ENCODE data around the gene PBX2. TPM values are rescaled to one million over a fixed set of nuclear protein-coding genes. Genes with fewer than 3 reads are reported as not detected.

PBX2 gene
- total and polyA plus RNA-seq, 10 of the 15 experiments (the other 5 are each of a cell fraction or from before 2014, with no cell fraction given), result 0.84 to 66.5 (median 20.6) TPM

GRCh38 chr6:32212076-32212760 lies 22.2 kb upstream of the PBX2 start:
- no peak overlapping the region for H3K4me2 ChIP-seq (ENCODE audit: control insufficient read depth, insufficient read depth)
- FAIRE-seq (no peak), ATAC-seq (no peak), DNase-seq (ENCODE audit: low read depth, low spot score) (no peak)
- no peak overlapping the region for H2AFZ ChIP-seq (ENCODE audit: control insufficient read depth, low read depth, low read length)
- no peaks in the 10 kb centered on the region for H3K36me3 ChIP-seq (ENCODE audit: control insufficient read depth in 2 of 2, insufficient read depth in 2 of 2, low read length in 1 of 2)
- no peak overlapping the region for H3K27ac ChIP-seq (ENCODE audit: control insufficient read depth, insufficient read depth)
- RAD21 ChIA-PET (ENCODE audit: unreplicated experiment), result no interaction called here
- in situ Hi-C loops (cut with MboI), result no loop called here
- H3K9me3 ChIP-seq (replicated peaks; ENCODE audit: control insufficient read depth, insufficient read depth, low read length), result no peaks in the 10 kb centered on the region
- 32% methylated on average over 12 of the region's 12 CpGs for WGBS (ENCODE audit: insufficient coverage, insufficient replicate concordance, low lambda C conversion rate, missing lambda C conversion rate)
- CTCF ChIA-PET, result no interaction called here
- no peaks in the 10 kb centered on the region for H4K20me1 ChIP-seq (ENCODE audit: control insufficient read depth, insufficient read depth)
- SMC1A ChIA-PET (ENCODE audit: uncharacterized antibody, unreplicated experiment), result no interaction called here
- H3K79me2 ChIP-seq (ENCODE audit: control insufficient read depth, insufficient read depth, low read length), result no peaks in the 10 kb centered on the region
- H3K27me3 ChIP-seq (replicated peaks in 1 of 2; ENCODE audit: control insufficient read depth in 2 of 2, insufficient read depth in 2 of 2, low read length in 1 of 2), result no peaks in the 10 kb centered on the region; a peak in 3 of 4 replicates
- H3K4me3 ChIP-seq, result no peak overlapping the region
- no peaks in the 10 kb centered on the region for H3K4me1 ChIP-seq (ENCODE audit: control insufficient read depth, insufficient read depth, low read length)
- no peak overlapping the region for H3K9ac ChIP-seq (ENCODE audit: control insufficient read depth, insufficient read depth, low read length)
- TF ChIP-seq CBX5 (IDR thresholded peaks at IDR 0.05; ENCODE audit: low read depth) (no peak), NFXL1 (IDR thresholded peaks at IDR 0.05; ENCODE audit: borderline replicate concordance) (no peak), RBBP5 (conservative IDR thresholded peaks at IDR 0.05) (no peak), ZZZ3 (IDR thresholded peaks at IDR 0.05; ENCODE audit: control insufficient read depth, insufficient read length, low read depth) (no peak), SREBF2 (IDR thresholded peaks at IDR 0.05; ENCODE audit: low read length) (no peak), EP300 (IDR thresholded peaks at IDR 0.05; ENCODE audit: borderline replicate concordance in 1 of 2, control insufficient read depth in 1 of 2, low read depth in 2 of 2, low read length in 2 of 2) (no peak), MEF2A (IDR thresholded peaks at IDR 0.05; ENCODE audit: insufficient read depth, low read depth, low read length) (no peak), IRF3 (IDR thresholded peaks at IDR 0.05) (no peak), CBFB (IDR thresholded peaks at IDR 0.05; ENCODE audit: low read depth) (no peak), BHLHE40 (IDR thresholded peaks at IDR 0.05; ENCODE audit: borderline replicate concordance in 1 of 2, low read depth in 2 of 2, low read length in 1 of 2) (no peak), ZNF207 (IDR thresholded peaks at IDR 0.05; ENCODE audit: borderline replicate concordance) (no peak), ATF2 (IDR thresholded peaks at IDR 0.05; ENCODE audit: low read length) (no peak), MYB (IDR thresholded peaks at IDR 0.05; ENCODE audit: borderline replicate concordance, low read depth, low read length) (no peak), SIX5 (IDR thresholded peaks at IDR 0.05; ENCODE audit: low read depth, low read length, severe bottlenecking) (no peak), MXI1 (IDR thresholded peaks at IDR 0.05; ENCODE audit: low read depth, low read length) (no peak), RELB (IDR thresholded peaks at IDR 0.05; ENCODE audit: low read depth) (no peak), KAT2A (conservative IDR thresholded peaks at IDR 0.05; ENCODE audit: control insufficient read depth, low read depth, low read length) (no peak)
- BruUV-seq (replicated peaks), result no TSS peak
- intact Hi-C loops (cut with micrococcal nuclease; ENCODE audit: unreplicated experiment), result no loop called here
- POLR2A ChIA-PET, result no interaction called here
